ENCODE data around the gene PAK4. TPM values are rescaled to one million over a fixed set of nuclear protein-coding genes. Genes with fewer than 3 reads are reported as not detected.

PAK4 gene
- total and polyA plus RNA-seq, 2 of the 8 experiments (the other 6 are each of a cell fraction or from before 2014, with no cell fraction given), result 50.7 to 64.4 TPM

DNA sequence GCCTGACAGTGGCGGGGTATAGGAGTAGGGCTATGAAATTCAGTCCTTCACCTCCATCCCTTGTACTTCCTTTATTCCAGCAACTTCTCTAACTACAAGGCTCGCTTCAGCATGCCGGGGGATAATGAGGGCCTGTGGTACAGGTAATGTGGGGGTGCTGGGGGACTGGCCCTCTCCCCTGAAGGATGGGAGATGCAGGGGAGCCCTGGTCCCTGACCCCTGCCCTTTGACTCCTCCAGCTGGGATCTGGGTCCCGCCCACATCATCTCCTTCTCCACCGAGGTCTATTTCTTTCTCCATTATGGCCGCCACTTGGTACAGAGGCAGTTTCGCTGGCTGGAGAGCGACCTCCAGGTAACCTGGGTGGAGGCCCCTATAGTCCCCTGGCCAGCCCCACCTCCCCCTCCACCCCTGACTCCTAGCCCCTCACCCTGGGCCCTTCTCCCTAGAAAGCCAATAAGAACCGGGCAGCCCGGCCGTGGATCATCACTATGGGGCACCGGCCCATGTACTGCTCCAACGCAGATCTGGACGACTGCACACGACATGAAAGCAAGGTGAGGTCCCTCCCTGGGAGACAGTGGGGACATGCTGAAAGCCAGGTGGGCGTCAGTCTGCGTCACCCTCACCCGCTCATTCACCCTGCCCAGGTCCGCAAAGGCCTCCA lies 25.0 kb upstream of the PAK4 start:
- Histone ChIP-seq H2AK5ac (ENCODE audit: low read depth, low read length) (no peak overlapping the region), H3K79me1 (ENCODE audit: low read depth, low read length) (no peaks in the 10 kb centered on the region), H3K23ac (ENCODE audit: insufficient read length) (no peak overlapping the region), H3K18ac (ENCODE audit: extremely low read depth, low read length) (no peak overlapping the region), H3K56ac (replicated peaks; ENCODE audit: insufficient read length, low read depth, low read length) (no peak overlapping the region), H2BK5ac (ENCODE audit: low read depth, low read length) (no peak overlapping the region), H3K4me2 (ENCODE audit: insufficient read depth in 1 of 2, low read depth in 2 of 2, low read length in 2 of 2) (no peak overlapping the region), H2BK15ac (ENCODE audit: low read length) (no peak overlapping the region), H4K91ac (replicated peaks; ENCODE audit: insufficient read length, low read length) (no peak overlapping the region), H3K4ac (replicated peaks; ENCODE audit: insufficient read length, low read depth, low read length) (no peak overlapping the region), H3K14ac (ENCODE audit: insufficient read length) (no peak overlapping the region), H3K9me3 (ENCODE audit: insufficient read depth in 2 of 2, low read depth in 1 of 2, low read length in 1 of 2) (no peaks in the 10 kb centered on the region), H3K36me3 (ENCODE audit: control insufficient read depth in 2 of 4, insufficient read depth in 4 of 4, low read length in 3 of 4) (no peaks in the 10 kb centered on the region), H3K79me2 (ENCODE audit: control insufficient read depth in 1 of 2, insufficient read depth in 2 of 2, low read length in 2 of 2) (no peaks in the 10 kb centered on the region), H3K23me2 (ENCODE audit: low read depth, low read length) (no peaks in the 10 kb centered on the region), H2BK120ac (replicated peaks; ENCODE audit: low read depth, low read length) (no peak overlapping the region), H3K4me1 (replicated peaks in 1 of 4; ENCODE audit: control insufficient read depth in 3 of 4, insufficient read depth in 4 of 4, low read length in 3 of 4) (no peaks in the 10 kb centered on the region), H3K4me3 (ENCODE audit: extremely low read depth in 1 of 4, insufficient read depth in 2 of 4, low read depth in 3 of 4, low read length in 4 of 4) (no peak overlapping the region), H4K20me1 (replicated peaks in 1 of 2; ENCODE audit: control insufficient read depth in 1 of 2, insufficient read depth in 2 of 2, low read length in 2 of 2) (no peaks in the 10 kb centered on the region), H3K27ac (ENCODE audit: low read depth, low read length) (no peak overlapping the region), H4K5ac (ENCODE audit: insufficient read length, low read depth, low read length) (no peak overlapping the region), H3K27me3 (replicated peaks in 1 of 4; ENCODE audit: control insufficient read depth in 3 of 4, extremely low read depth in 1 of 4, insufficient read depth in 3 of 4, low read length in 3 of 4) (peaks cover 0 to 9% (median 6%) of the 10 kb centered on the region in 4 experiments; a peak in 5 of 7 replicates), H2AFZ (ENCODE audit: low read length) (no peak overlapping the region), H2BK12ac (ENCODE audit: low read depth, low read length) (no peak overlapping the region), H3K9ac (replicated peaks in 1 of 4; ENCODE audit: extremely low read depth in 1 of 4, low read depth in 3 of 4, low read length in 3 of 4) (no peak overlapping the region), H2BK20ac (ENCODE audit: low read length) (no peak overlapping the region), H4K8ac (ENCODE audit: extremely low read depth, insufficient read depth, low read length) (no peak overlapping the region)
- DNase-seq (ENCODE audit: low read depth in 1 of 2, low spot score in 2 of 2), result no peak
- 86% methylated on average over 17 of the region's 19 CpGs; no CpG with 5 or more reads in 1 of the 2 experiments for WGBS, 2 experiments (ENCODE audit: extremely low coverage in 1 of 2, insufficient coverage in 1 of 2, insufficient read length in 1 of 2, insufficient replicate concordance in 2 of 2, low coverage in 1 of 2, low lambda C conversion rate in 2 of 2, missing lambda C conversion rate in 1 of 2)
- POLR2A ChIA-PET (ENCODE audit: partially characterized antibody), result no interaction called here
- no peak for FAIRE-seq
- CTCF ChIA-PET (ENCODE audit: partially characterized antibody), result interaction anchor here (1.6 to 3.2 kb wide), 2 partner anchors 9 to 22 kb away, joined by 4 to 15 read pairs; no protein-coding TSS in a partner anchor
- TF ChIP-seq YY1 (IDR thresholded peaks at IDR 0.05; ENCODE audit: low read depth, low read length), result no peak
- TF ChIP-seq TCF12 (IDR thresholded peaks at IDR 0.05; ENCODE audit: low read depth, low read length), result no peak
- TF ChIP-seq TAF1 (IDR thresholded peaks at IDR 0.05; ENCODE audit: low read depth, low read length), result no peak
- no peak for TF ChIP-seq FOSL1 (IDR thresholded peaks at IDR 0.05; ENCODE audit: insufficient read depth, low read depth, low read length)
- TF ChIP-seq CHD2 (IDR thresholded peaks at IDR 0.05; ENCODE audit: low read length), result no peak
- TF ChIP-seq HDAC2 (IDR thresholded peaks at IDR 0.05; ENCODE audit: borderline replicate concordance in 1 of 2, low read depth in 2 of 2, low read length in 2 of 2), result no peak
- TF ChIP-seq, protein P1, sequence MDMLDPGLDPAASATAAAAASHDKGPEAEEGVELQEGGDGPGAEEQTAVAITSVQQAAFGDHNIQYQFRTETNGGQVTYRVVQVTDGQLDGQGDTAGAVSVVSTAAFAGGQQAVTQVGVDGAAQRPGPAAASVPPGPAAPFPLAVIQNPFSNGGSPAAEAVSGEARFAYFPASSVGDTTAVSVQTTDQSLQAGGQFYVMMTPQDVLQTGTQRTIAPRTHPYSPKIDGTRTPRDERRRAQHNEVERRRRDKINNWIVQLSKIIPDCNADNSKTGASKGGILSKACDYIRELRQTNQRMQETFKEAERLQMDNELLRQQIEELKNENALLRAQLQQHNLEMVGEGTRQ (IDR thresholded peaks at IDR 0.05; ENCODE audit: low read length), result no peak
